ENCODE measurements around the gene HIKESHI.

DNA sequence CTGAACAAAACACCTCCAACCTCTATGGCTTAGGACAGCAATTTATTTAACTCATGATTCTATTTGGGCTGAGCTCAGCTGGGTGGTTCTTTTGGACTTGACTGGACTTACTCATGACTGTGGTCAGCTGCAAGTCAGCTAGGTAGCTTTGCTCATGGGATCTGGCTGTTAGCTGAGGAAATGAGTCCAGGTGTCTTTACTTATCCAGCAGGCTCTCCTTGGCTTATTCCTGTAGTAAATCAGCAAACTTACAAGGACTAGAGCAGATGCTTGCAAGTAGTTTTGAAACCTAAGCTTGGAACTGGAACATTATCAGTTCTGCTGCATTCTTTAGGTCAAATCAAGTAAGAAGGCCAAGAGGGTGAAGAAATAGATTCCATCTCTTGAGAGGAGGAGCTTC, 8.0 kb upstream of the HIKESHI start:
- TF ChIP-seq, protein P1, sequence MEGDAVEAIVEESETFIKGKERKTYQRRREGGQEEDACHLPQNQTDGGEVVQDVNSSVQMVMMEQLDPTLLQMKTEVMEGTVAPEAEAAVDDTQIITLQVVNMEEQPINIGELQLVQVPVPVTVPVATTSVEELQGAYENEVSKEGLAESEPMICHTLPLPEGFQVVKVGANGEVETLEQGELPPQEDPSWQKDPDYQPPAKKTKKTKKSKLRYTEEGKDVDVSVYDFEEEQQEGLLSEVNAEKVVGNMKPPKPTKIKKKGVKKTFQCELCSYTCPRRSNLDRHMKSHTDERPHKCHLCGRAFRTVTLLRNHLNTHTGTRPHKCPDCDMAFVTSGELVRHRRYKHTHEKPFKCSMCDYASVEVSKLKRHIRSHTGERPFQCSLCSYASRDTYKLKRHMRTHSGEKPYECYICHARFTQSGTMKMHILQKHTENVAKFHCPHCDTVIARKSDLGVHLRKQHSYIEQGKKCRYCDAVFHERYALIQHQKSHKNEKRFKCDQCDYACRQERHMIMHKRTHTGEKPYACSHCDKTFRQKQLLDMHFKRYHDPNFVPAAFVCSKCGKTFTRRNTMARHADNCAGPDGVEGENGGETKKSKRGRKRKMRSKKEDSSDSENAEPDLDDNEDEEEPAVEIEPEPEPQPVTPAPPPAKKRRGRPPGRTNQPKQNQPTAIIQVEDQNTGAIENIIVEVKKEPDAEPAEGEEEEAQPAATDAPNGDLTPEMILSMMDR (IDR thresholded peaks at IDR 0.05): no peak
- TF ChIP-seq POLR2AphosphoS5 (IDR thresholded peaks at IDR 0.05): no peak
- no peak for TF ChIP-seq POLR2A (IDR thresholded peaks at IDR 0.05)
- no peak for TF ChIP-seq EP300 (IDR thresholded peaks at IDR 0.05)
